K562 (cell line): Measurements from ENCODE around the gene GPSM3. TPM values are rescaled to one million over a fixed set of nuclear protein-coding genes. Genes with fewer than 3 reads are reported as not detected.

ENCODE experiments used
- ATF2 ChIP-seq: sonication (generic); formaldehyde crosslinking; IDR thresholded peaks from 2 replicates; pipeline ENCODE4 v1.8.1; 2022; ENCODE audit warnings: missing genetic modification reagents
- BRCA1 ChIP-seq, 2 experiments: fragments of 450-650 bp in 1 of 2; sonication (generic) in 1 of 2; formaldehyde crosslinking in 1 of 2; IDR thresholded peaks; 2 replicates each; pipeline versions ENCODE4 v1.5.0 to v1.6.1; 2017 to 2020; ENCODE audit warnings: mild to moderate bottlenecking in 1 of 2, missing genetic modification reagents in 1 of 2
- BRD9 ChIP-seq: fragments of 450-650 bp; IDR thresholded peaks from 2 replicates; pipeline ENCODE4 v1.6.1; 2018; ENCODE audit warnings: low read depth; ENCODE audit not compliant: partially characterized antibody
- CREBBP ChIP-seq: IDR thresholded peaks from one replicate; pipeline ENCODE4 v1.6.1; 2012; ENCODE audit warnings: low read depth, mild to moderate bottlenecking, control low read depth, inconsistent platforms, low read length
- FOXJ2 ChIP-seq: fragments of 200-800 bp; sonication (Bioruptor generic); IDR thresholded peaks from 2 replicates; pipeline ENCODE4 v1.6.1; 2016; ENCODE audit warnings: missing genetic modification characterization, missing compliant biosample characterization
- FUS ChIP-seq: fragments of 200-400 bp; formaldehyde crosslinking; optimal IDR thresholded peaks from 2 replicates; pipeline ENCODE3; 2017; ENCODE audit warnings: low read depth, low read length
- GATAD2A ChIP-seq: fragments of 450-650 bp; IDR thresholded peaks from 2 replicates; pipeline ENCODE4 v1.6.1; 2017
- HEY1 ChIP-seq: fragments of 250-450 bp; sonication (Bioruptor Pico); IDR thresholded peaks from 2 replicates; pipeline ENCODE4 v1.5.0; 2020; ENCODE audit warnings: mild to moderate bottlenecking, moderate library complexity, borderline replicate concordance
- HMG20A ChIP-seq: fragments of 450-650 bp; formaldehyde crosslinking; conservative IDR thresholded peaks from 2 replicates; pipeline ENCODE4 v1.4.0; 2020; ENCODE audit warnings: mild to moderate bottlenecking, mixed read lengths
- MECOM ChIP-seq: fragments of 250-450 bp; sonication (Bioruptor Pico); IDR thresholded peaks from 2 replicates; pipeline ENCODE4 v1.8.0; 2022; ENCODE audit warnings: inconsistent platforms
- NR2C2 ChIP-seq, 2 experiments: fragments of 200-800 bp in 1 of 2; sonication (Bioruptor generic) in 1 of 2; sonication (generic) in 1 of 2; formaldehyde crosslinking in 1 of 2; IDR thresholded peaks; 2 replicates each; pipeline versions ENCODE4 v1.6.1 to v1.8.0; 2016 to 2022; ENCODE audit warnings: mild to moderate bottlenecking in 1 of 2, missing compliant biosample characterization in 1 of 2, missing genetic modification characterization in 1 of 2, missing genetic modification reagents in 1 of 2
- NRF1 ChIP-seq, 2 experiments: fragments of 450-650 bp; IDR thresholded peaks in 1 of 2; conservative IDR thresholded peaks in 1 of 2; 2 replicates each; pipeline ENCODE4 v1.6.1; 2014; ENCODE audit warnings: mild to moderate bottlenecking in 2 of 2
- PATZ1 ChIP-seq: fragments of 250-450 bp; sonication (Bioruptor Pico); IDR thresholded peaks from 2 replicates; pipeline ENCODE4 v1.5.0; 2020; ENCODE audit warnings: mild to moderate bottlenecking, borderline replicate concordance
- PHF8 ChIP-seq: fragments of 200-600 bp; sonication (generic); IDR thresholded peaks from 2 replicates; pipeline ENCODE4 v1.6.1; 2012; ENCODE audit warnings: mixed run types, mild to moderate bottlenecking, inconsistent platforms, low read length, moderate library complexity, borderline replicate concordance
- POLR2G ChIP-seq: fragments of 200-400 bp; formaldehyde crosslinking; IDR thresholded peaks from 2 replicates; pipeline ENCODE4 v1.6.1; 2017; ENCODE audit warnings: low read depth, mild to moderate bottlenecking, antibody characterized with exemption, low read length, moderate library complexity
- STAT5A ChIP-seq: IDR thresholded peaks from 2 replicates; pipeline ENCODE4 v1.6.1; 2012; ENCODE audit warnings: low read length, inconsistent platforms, borderline replicate concordance
- TEAD1 ChIP-seq, 2 experiments: fragments of 450-650 bp in 1 of 2; sonication (generic) in 1 of 2; formaldehyde crosslinking; IDR thresholded peaks; 2 replicates each; pipeline versions ENCODE4 v1.4.0 to v1.8.0; 2020 to 2022; ENCODE audit warnings: mild to moderate bottlenecking in 2 of 2, missing genetic modification reagents in 1 of 2
- THRAP3 ChIP-seq: fragments of 450-650 bp; IDR thresholded peaks from 2 replicates; pipeline ENCODE4 v1.6.1; 2016; ENCODE audit warnings: mild to moderate bottlenecking, inconsistent platforms, borderline replicate concordance
- ZBTB33 ChIP-seq: sonication (generic); formaldehyde crosslinking; IDR thresholded peaks from 2 replicates; pipeline ENCODE4 v1.8.1; 2023; ENCODE audit warnings: mild to moderate bottlenecking, missing genetic modification reagents
- ZKSCAN8 ChIP-seq: fragments of 200-800 bp; sonication (Bioruptor generic); IDR thresholded peaks from 2 replicates; pipeline ENCODE4 v1.6.1; 2016; ENCODE audit warnings: missing genetic modification characterization, missing compliant biosample characterization
- ZNF174 ChIP-seq: fragments of 250-450 bp; sonication (Bioruptor Pico); IDR thresholded peaks from 2 replicates; pipeline ENCODE4 v1.4.0; 2020; ENCODE audit warnings: mild to moderate bottlenecking
- ZNF212 ChIP-seq: fragments of 450-650 bp; formaldehyde crosslinking; IDR thresholded peaks from 2 replicates; pipeline ENCODE4 v1.4.0; 2020; ENCODE audit warnings: mild to moderate bottlenecking
- polyA plus RNA-seq, 8 experiments: library from polyadenylated mRNA; depleted of rRNA in 4 of 8; stranded (reverse) in 5 of 8; unstranded in 3 of 8; fragments of >200 nt; fragmentation: Nextera tagmentation in 2 of 8; fragmentation: Illumina TruSeq in 1 of 8; extraction: Ambion mirVana in 2 of 8; extraction: Trizol in 1 of 8; gene quantifications; 2 replicates each; pipeline versions ENCODE4 v1.2.1 to v1.2.3, GENCODE V29; 2011 to 2014; ENCODE audit warnings: inconsistent platforms in 1 of 8, missing spikeins in 1 of 8
- total RNA-seq, 7 experiments: library from RNA; depleted of rRNA in 6 of 7; stranded (reverse); fragments of >200 nt in 6 of 7; fragmentation: Illumina TruSeq in 2 of 7; extraction: Trizol in 2 of 7; gene quantifications; 2 replicates each; pipeline versions ENCODE4 v1.2.1 to v1.2.3, GENCODE V29; 2011 to 2021; ENCODE audit warnings: low replicate concordance in 1 of 7

Gene GPSM3
- total and polyA plus RNA-seq, 9 of the 15 experiments (the other 6 are each of a cell fraction or from before 2014, with no cell fraction given) = 5.3 to 42.6 (median 24.4) TPM

- TF ChIP-seq PATZ1 (CRISPR knock-in tag) = peak; percentile 71; the same call in 1 of the 2 replicates
- no peak for TF ChIP-seq HEY1 (CRISPR knock-in tag)
- no peak; the same call in 1 of the 2 replicates for TF ChIP-seq ZKSCAN8 (CRISPR knock-in tag)
- no peak for TF ChIP-seq FOXJ2 (tag)
- no peak for TF ChIP-seq ZNF212
- TF ChIP-seq NR2C2 (CRISPR knock-in tag; IDR thresholded peaks at IDR 0.05) = no peak
- TF ChIP-seq NR2C2 (tag; IDR thresholded peaks at IDR 0.05) = no peak
- TF ChIP-seq ATF2 (CRISPR knock-in tag) = no peak
- peak; percentile 75 for TF ChIP-seq BRD9
- TF ChIP-seq THRAP3 = no peak; the same call in 1 of the 2 replicates
- TF ChIP-seq POLR2G = peak; percentile 85
- peak; percentile 32; the same call in 1 of the 2 replicates for TF ChIP-seq GATAD2A
- no peak for TF ChIP-seq CREBBP
- peak in 1 of 2 experiments; percentile 62; a peak in 2 of 4 replicates for TF ChIP-seq TEAD1 (CRISPR knock-in tag; IDR thresholded peaks at IDR 0.05)
- no peak for TF ChIP-seq HMG20A (CRISPR knock-in tag)
- TF ChIP-seq STAT5A = no peak
- no peak for TF ChIP-seq MECOM (CRISPR knock-in tag)
- no peak for TF ChIP-seq BRCA1 (IDR thresholded peaks at IDR 0.05)
- TF ChIP-seq BRCA1 (CRISPR knock-in tag; IDR thresholded peaks at IDR 0.05) = no peak
- TF ChIP-seq ZNF174 (CRISPR knock-in tag) = no peak
- TF ChIP-seq ZBTB33 (CRISPR knock-in tag) = no peak
- no peak; the same call in 1 of the 2 replicates for TF ChIP-seq PHF8
- no peak for TF ChIP-seq FUS
- TF ChIP-seq NRF1 (conservative IDR thresholded peaks at IDR 0.05 in 1 of 2, IDR thresholded peaks at IDR 0.05 in 1 of 2) = peak in 1 of 2 experiments; percentile 7; a peak in 2 of 4 replicates
Measured at GRCh38 chr6:32154514-32155161, 37.8 kb downstream of the GPSM3 start (continued).
